SKM-1 treated with dmso at 0.1 percent for 144 hours (cell line): Measurements from ENCODE around the gene RNASEH2C.
A peak's percentile ranks its signal among the peaks of the same experiment; 100 is the strongest.
"Not testable (repeated sequence)": the region's sequence is repeated elsewhere in the genome, so short reads cannot be mapped to it uniquely, and the experiment has no call there.

ENCODE experiments used
- DNase-seq: peaks from one replicate; lab custom pipeline; 2025; ENCODE audit not compliant: unreplicated experiment; lab: John Stamatoyannopoulos, UW

Gene RNASEH2C

DNA sequence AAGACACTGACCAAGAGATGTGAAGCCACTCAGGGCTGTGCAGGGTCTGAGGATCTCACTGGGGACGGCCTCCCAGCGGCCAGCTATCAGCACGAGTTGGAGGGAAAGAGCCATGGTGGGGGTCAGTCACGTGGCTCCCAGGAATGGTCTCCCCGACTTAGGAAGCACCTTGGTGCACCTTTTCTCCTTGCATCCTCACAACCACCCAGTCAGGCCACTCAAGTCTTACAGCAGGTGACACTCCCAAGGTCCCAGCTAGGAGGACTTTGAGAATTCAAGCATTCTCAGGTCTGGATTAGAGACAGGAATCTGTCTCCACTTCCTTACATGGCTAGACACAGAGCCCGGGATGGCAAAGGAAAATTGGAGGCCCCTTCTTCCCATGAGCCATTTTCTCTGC, 2.7 kb downstream of the RNASEH2C start:
- no peak for DNase-seq

DNA sequence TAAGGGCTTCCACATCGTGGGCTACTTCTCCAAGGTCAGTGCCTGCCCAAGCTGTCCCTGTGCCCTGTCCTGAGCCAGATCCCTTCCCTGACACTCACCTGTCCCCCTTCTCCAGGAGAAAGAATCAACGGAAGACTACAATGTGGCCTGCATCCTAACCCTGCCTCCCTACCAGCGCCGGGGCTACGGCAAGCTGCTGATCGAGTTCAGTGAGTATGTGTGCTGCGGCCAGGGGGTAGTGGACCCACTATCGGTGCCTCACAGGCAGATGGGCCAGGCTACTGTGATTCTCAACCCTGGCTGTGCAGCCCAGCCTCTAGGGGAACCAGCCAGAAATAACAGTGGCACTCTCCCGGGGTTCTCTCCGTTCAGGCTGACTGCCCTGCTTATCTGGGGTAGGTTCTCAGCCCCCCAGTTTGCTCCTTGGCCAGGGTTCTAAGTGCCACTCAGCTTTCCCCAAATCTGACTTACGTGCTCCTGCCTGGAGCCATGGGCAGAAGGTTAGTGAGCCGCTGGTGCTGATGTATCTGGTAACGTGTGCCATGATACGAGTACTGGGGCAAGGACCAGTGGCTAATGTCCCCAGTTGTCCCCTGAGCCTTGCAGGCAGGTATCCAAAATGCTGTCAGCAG, 3.7 kb downstream of the RNASEH2C start:
- no peak for DNase-seq

DNA sequence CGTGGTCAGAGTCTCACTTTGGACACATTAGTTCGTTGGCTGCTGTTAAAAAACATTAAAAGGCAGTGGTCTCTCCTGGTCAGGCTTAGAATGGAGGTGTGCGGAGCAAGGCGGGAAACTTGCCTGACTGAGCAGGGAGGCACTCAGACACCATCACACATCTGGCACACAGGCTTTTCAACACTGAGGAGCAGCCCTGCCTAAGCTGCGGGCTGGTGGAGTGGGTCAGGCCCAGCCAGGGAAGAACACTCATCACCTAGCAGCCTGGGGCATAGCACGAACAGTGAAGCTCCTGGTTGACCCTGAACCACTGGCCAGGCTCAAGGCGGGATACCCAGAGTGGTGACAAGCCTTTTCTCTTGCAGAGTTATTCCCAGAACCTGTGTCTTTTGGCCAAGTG, 4.3 kb downstream of the RNASEH2C start:
- DNase-seq: no peak

- no peak for DNase-seq
Measured at GRCh38 chr11:65714433-65714832, 6.2 kb downstream of the RNASEH2C start.

GRCh38 chr11:65713212-65713969, 7.2 kb downstream of the RNASEH2C start:
- no peak for DNase-seq

- no peak for DNase-seq
Measured at GRCh38 chr11:65712633-65713076, 7.9 kb downstream of the RNASEH2C start.

GRCh38 chr11:65711785-65712632, 8.6 kb downstream of the RNASEH2C start, which contains the start of gene KAT5:
KAT5 (plus strand) TSS chr11:65712252; CDS start chr11:65712268, 16 bp downstream.
- peak; percentile 96 for DNase-seq

DNA sequence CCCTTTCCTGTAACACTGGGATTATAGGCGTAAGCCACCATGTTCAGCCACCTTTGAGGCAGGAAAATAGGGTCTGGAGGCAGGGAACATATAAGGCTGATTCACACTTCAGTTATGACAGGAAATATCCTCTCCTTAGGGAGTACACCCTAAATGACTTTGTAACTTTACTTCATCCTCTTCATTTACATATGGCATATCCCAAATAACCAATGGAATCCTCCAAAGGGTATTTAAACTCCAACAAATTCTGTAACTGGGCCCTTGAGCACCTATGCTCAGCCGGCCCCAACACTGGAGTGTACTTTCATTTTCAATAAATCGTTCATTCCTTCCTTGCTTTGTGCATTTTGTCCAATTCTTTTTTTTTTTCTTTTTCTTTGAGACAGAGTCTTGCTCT, 10.2 kb downstream of the RNASEH2C start:
- DNase-seq: no peak

- DNase-seq: no peak
Measured at GRCh38 chr11:65709661-65710060, 10.9 kb downstream of the RNASEH2C start.

DNA sequence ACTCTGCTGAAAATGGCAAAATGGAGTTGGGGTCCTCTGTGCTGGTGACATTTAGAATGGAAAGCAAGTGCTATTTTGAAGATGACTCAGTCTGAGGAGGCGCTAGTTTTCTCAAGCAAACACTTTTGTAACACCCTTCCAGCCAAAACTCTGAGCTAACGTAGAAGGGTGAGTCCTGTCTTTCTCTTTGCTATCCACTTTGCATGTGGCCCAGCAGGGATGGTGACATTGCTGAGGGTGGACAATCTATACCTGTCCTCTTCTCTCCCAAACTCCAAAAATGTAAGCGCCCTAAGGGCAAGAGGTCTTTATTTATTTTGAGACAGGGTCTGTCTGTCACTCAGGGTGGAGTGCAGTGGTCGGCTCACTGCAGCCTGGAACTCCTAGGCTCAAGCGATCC, 12.1 kb downstream of the RNASEH2C start:
- no peak for DNase-seq

DNA sequence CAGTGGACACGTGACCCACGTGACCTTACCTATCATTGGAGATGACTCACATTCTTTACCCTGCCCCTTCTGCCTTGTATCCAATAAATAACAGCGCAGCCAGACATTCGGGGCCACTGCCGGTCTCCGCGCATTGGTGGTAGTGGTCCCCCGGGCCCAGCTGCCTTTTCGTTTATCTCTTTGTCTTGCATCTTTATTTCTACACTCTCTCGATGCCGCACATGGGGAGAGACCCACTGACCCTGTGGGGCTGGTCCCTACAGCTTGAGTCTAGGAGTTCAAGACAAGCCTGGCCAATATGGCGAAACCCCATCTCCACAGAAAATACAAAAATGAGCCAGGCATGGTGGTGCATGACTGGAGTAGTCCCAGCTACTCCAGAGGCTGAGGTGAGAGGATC, 13.6 kb downstream of the RNASEH2C start:
- not testable (repeated sequence) for DNase-seq

GRCh38 chr11:65706303-65706763, 14.3 kb downstream of the RNASEH2C start:
- DNase-seq: not testable (repeated sequence)

GRCh38 chr11:65703846-65704245, 16.8 kb downstream of the RNASEH2C start:
- no peak for DNase-seq

- no peak for DNase-seq
Measured at GRCh38 chr11:65701686-65702085, 18.9 kb downstream of the RNASEH2C start.

DNA sequence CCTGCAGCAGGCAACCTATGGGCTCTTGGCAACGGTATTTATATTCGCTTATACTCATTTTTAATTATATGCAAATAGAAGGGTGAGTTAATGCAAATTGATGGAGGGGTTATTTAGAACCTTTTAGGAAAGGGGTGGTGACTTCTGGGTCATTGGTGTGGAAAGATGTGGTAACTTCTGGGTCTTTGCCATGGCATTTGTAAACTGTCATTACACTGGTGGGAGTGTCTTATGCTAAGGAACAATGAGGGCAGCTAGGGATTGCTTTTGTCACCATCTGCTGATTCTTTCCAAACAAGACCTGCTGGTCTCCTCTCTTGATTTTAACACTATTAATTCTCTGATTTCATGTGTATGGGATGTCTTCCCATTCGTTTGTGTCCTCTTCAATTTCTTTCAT, 20.2 kb downstream of the RNASEH2C start:
- peak; percentile 18 for DNase-seq

GRCh38 chr11:65699306-65699705, 21.3 kb downstream of the RNASEH2C start:
- DNase-seq: no peak

DNA sequence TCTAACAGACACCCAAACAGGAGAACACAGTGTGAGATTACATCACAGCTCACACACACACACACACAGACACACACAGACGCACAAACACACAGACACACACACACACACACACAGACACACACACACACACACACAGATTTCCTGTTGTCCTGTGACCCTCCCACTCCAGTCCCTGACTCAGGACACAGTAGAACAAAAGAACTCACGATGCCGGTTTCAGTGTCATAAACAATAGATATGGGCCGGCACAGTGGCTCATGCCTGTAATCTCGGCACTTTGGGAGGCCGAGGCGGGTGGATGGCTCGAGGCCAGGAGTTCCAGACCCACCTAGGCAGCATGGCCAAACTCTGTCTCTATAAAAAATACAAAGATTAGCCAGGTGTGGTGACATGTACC, 22.4 kb downstream of the RNASEH2C start:
- DNase-seq: no peak

DNA sequence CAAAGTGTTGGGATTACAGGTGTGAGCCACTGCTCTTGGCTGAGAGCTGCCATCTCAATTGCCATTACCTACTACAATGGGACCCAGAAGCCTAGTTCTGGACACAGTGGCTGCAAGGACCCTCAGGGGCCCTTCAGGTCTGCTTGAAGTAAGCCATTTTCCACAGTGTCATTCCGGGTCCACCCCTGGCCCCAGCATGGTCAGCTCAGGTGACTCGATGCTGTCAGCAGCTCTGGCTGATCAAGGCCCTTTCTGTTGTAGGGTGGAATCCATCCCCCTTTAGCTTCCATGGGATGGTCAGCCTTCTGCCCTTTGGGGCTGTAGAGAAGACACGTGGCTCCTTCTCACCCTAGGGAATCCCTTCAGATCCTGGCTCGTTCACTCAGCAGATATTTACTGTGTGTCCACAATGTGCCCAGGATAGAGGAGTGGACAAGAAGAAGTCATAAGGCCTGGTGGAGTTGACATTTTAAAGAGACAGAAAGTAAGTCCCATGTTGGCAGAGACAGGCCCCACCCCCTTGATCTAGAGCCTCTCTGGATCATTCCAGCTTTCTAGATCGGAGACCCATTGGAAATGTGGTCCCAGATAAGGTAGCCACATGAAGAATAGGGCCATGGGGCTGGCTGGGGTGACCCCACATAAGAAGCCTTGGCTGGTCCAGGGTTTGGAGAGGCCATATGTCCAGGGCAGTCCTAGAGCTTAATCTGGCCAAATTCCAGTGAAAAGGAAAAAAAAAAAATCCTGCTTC, 23.6 kb downstream of the RNASEH2C start:
- no peak for DNase-seq

GRCh38 chr11:65695459-65696241, 24.9 kb downstream of the RNASEH2C start:
- no peak for DNase-seq

- no peak for DNase-seq
Measured at GRCh38 chr11:65692367-65692766, 28.2 kb downstream of the RNASEH2C start.
